GM23248 (cell line): ENCODE measurements around the gene F9.

Experiments used
- EZH2 ChIP-seq: fragments of 200-600 bp; sonication (generic); IDR thresholded peaks from 2 replicates; pipeline ENCODE4 v1.6.1; 2018; ENCODE audit warnings: antibody characterized with exemption, mild to moderate bottlenecking; ENCODE audit not compliant: insufficient read depth, poor library complexity, severe bottlenecking
- EZH2phosphoT487 ChIP-seq: fragments of 200-600 bp; sonication (generic); IDR thresholded peaks from 2 replicates; pipeline ENCODE4 v1.6.1; 2018; ENCODE audit warnings: antibody characterized with exemption, moderate library complexity, mild to moderate bottlenecking, low read depth; ENCODE audit not compliant: insufficient read depth

GRCh38 chrX:139596068-139596467 is 65.5 kb downstream of the F9 start:
- TF ChIP-seq EZH2 (no peak), EZH2phosphoT487 (no peak)
